HCT116 (cell line): Measurements from ENCODE around the gene THSD7A. TPM values are rescaled to one million over a fixed set of nuclear protein-coding genes. Genes with fewer than 3 reads are reported as not detected.

ENCODE experiments used
- ATAC-seq: fragments of 200-7000 bp; cut with Tn5 transposase; 2 replicates; pipeline ENCODE4 v1.9.1; 2020; ENCODE audit warnings: mild to moderate bottlenecking, moderate library complexity
- BruUV-seq: library from RNA; stranded (reverse); fragments of 400-500 nt; replicated peaks from 2 replicates; lab custom pipeline; 2021; lab: Mats Ljungman, UMichigan
- CTCF ChIA-PET: fragments of 300-600 bp; sonication (Branson Sonifier 250); formaldehyde crosslinking; loops from one replicate; lab custom pipeline; 2021; ENCODE audit warnings: antibody characterized with exemption; lab: Charles Lee
- POLR2A ChIA-PET: fragments of 300-600, 350-600 bp; sonication (Branson Sonifier 250); formaldehyde crosslinking; loops from one replicate; lab custom pipeline; 2021; ENCODE audit warnings: antibody characterized with exemption; lab: Charles Lee
- RAD21 ChIA-PET, 2 experiments: fragments of 300-600 bp; sonication (Branson Sonifier 250); formaldehyde crosslinking; loops; one replicate each; lab custom pipeline; 2023; ENCODE audit warnings: low total read pairs in 2 of 2; ENCODE audit not compliant: uncharacterized antibody in 2 of 2, unreplicated experiment in 2 of 2, low non-redundant PET in 1 of 2; lab: Charles Lee
- DNase-seq: peaks from one replicate; pipeline ENCODE4 v3.0.0-alpha.2; 2010; ENCODE audit warnings: low read depth, low spot score
- H2AFZ ChIP-seq: fragments of 200-600 bp; shearing (Covaris generic), sonication (generic); 2 replicates; pipeline ENCODE4 v1.6.1; 2017; ENCODE audit warnings: low read depth, mixed run types, mixed read lengths, antibody characterized with exemption, low read length; ENCODE audit not compliant: poor library complexity, severe bottlenecking
- H3K27ac ChIP-seq: 2 replicates; pipeline ENCODE4 v1.5.1; 2012; ENCODE audit warnings: low read depth, low read length
- H3K27me3 ChIP-seq: fragments of 200-600 bp; sonication (generic); 2 replicates; pipeline ENCODE4 v1.6.1; 2016; ENCODE audit warnings: mixed run types, low read length, mixed read lengths; ENCODE audit not compliant: insufficient read depth
- H3K36me3 ChIP-seq, 2 experiments: fragments of 200-500 bp in 1 of 2; fragments of 200-600 bp in 1 of 2; sonication (Bioruptor generic) in 1 of 2; sonication (generic) in 1 of 2; 2 replicates each; pipeline versions ENCODE4 v1.5.1 to v1.6.1; 2014 to 2016; ENCODE audit warnings: low read length in 2 of 2, inconsistent platforms in 1 of 2, mixed read lengths in 1 of 2, mixed run types in 1 of 2; ENCODE audit not compliant: insufficient read depth in 2 of 2, control insufficient read depth in 1 of 2
- H3K4me1 ChIP-seq, 2 experiments: fragments of 200-600 bp in 1 of 2; sonication (generic) in 1 of 2; 2 replicates each; pipeline versions ENCODE4 v1.5.1 to v1.6.1; 2012 to 2017; ENCODE audit warnings: low read length in 2 of 2, inconsistent platforms in 1 of 2, mild to moderate bottlenecking in 1 of 2, mixed read lengths in 1 of 2, mixed run types in 1 of 2, moderate library complexity in 1 of 2; ENCODE audit not compliant: insufficient read depth in 2 of 2, control insufficient read depth in 1 of 2
- H3K4me2 ChIP-seq: fragments of 200-600 bp; sonication (generic); 2 replicates; pipeline ENCODE4 v1.6.1; 2017; ENCODE audit warnings: mixed run types, low read length, mixed read lengths
- H3K4me3 ChIP-seq, 2 experiments: fragments of 200-600 bp in 1 of 2; sonication (generic) in 1 of 2; replicated peaks in 1 of 2; 2 replicates each; pipeline ENCODE4 v1.5.1; 2011 to 2016; ENCODE audit warnings: low read length in 2 of 2, control low read depth in 1 of 2, low read depth in 1 of 2, mild to moderate bottlenecking in 1 of 2, mixed read lengths in 1 of 2, mixed run types in 1 of 2
- H3K79me2 ChIP-seq: fragments of 200-600 bp; sonication (generic); 2 replicates; pipeline ENCODE4 v1.6.1; 2017; ENCODE audit warnings: mild to moderate bottlenecking, mixed run types, low read length, moderate library complexity, mixed read lengths; ENCODE audit not compliant: insufficient read depth
- H3K9ac ChIP-seq: fragments of 200-600 bp; sonication (generic); 2 replicates; pipeline ENCODE4 v1.6.1; 2016; ENCODE audit warnings: low read length, mixed read lengths
- H3K9me2 ChIP-seq: fragments of 200-600 bp; sonication (generic), shearing (Covaris generic); 2 replicates; pipeline ENCODE4 v1.6.1; 2017; ENCODE audit warnings: mixed run types, mild to moderate bottlenecking, moderate library complexity; ENCODE audit not compliant: insufficient read depth
- H3K9me3 ChIP-seq, 2 experiments: fragments of 200-500 bp in 1 of 2; fragments of 200-600 bp in 1 of 2; sonication (Bioruptor generic) in 1 of 2; sonication (generic) in 1 of 2; 2 replicates each; pipeline ENCODE4 v1.6.1; 2014 to 2017; ENCODE audit warnings: low read length in 2 of 2, mixed read lengths in 2 of 2, inconsistent platforms in 1 of 2, low read depth in 1 of 2, mild to moderate bottlenecking in 1 of 2, mixed run types in 1 of 2, moderate library complexity in 1 of 2; ENCODE audit not compliant: control insufficient read depth in 1 of 2, insufficient read depth in 1 of 2
- H4K20me1 ChIP-seq: fragments of 200-600 bp; sonication (generic), shearing (Covaris generic); 2 replicates; pipeline ENCODE4 v1.6.1; 2017; ENCODE audit warnings: mixed run types, mild to moderate bottlenecking, moderate library complexity; ENCODE audit not compliant: insufficient read depth
- ATF3 ChIP-seq: IDR thresholded peaks from 2 replicates; pipeline ENCODE4 v1.6.1; 2012
- EGR1 ChIP-seq: IDR thresholded peaks from 2 replicates; pipeline ENCODE4 v1.6.1; 2012; ENCODE audit warnings: low read depth
- JUND ChIP-seq: IDR thresholded peaks from 2 replicates; pipeline ENCODE4 v1.6.1; 2012
- MAX ChIP-seq: IDR thresholded peaks from 2 replicates; pipeline ENCODE4 v1.6.1; 2012
- POLR2A ChIP-seq: IDR thresholded peaks from 2 replicates; pipeline ENCODE4 v1.7.0; 2011; ENCODE audit warnings: borderline replicate concordance; ENCODE audit not compliant: insufficient read depth, insufficient read length; ENCODE audit errors: extremely low read depth
- POLR2AphosphoS5 ChIP-seq: IDR thresholded peaks from 2 replicates; pipeline ENCODE4 v1.6.1; 2011; ENCODE audit warnings: mild to moderate bottlenecking, low read depth, low read length, moderate library complexity
- REST ChIP-seq: IDR thresholded peaks from 2 replicates; pipeline ENCODE4 v1.6.1; 2012; ENCODE audit warnings: low read depth
- SIN3A ChIP-seq: IDR thresholded peaks from 2 replicates; pipeline ENCODE4 v1.6.1; 2012; ENCODE audit warnings: low read depth
- YY1 ChIP-seq: IDR thresholded peaks from 2 replicates; pipeline ENCODE4 v1.6.1; 2011; ENCODE audit warnings: low read length, low read depth, moderate library complexity, mild to moderate bottlenecking; ENCODE audit not compliant: insufficient replicate concordance; ENCODE audit errors: extremely low read depth
- ZBTB33 ChIP-seq: IDR thresholded peaks from 2 replicates; pipeline ENCODE4 v1.6.1; 2011; ENCODE audit warnings: mild to moderate bottlenecking, low read length, moderate library complexity; ENCODE audit not compliant: insufficient replicate concordance; ENCODE audit errors: extremely low read depth
- ZFX ChIP-seq: fragments of 450-650 bp; IDR thresholded peaks from 2 replicates; pipeline ENCODE4 v1.6.1; 2017
- intact Hi-C: fragments of 100-400 bp; cut with micrococcal nuclease; formaldehyde crosslinking; loops from 2 replicates; pipeline ENCODE4 v1.10.0; 2022
- total RNA-seq: library from RNA; stranded (reverse); gene quantifications from one replicate; pipeline ENCODE4 v1.2.1, GENCODE V29; 2021; ENCODE audit not compliant: unreplicated experiment

THSD7A gene
- total RNA-seq, 1 experiment from 2014 or later, result 0.05 TPM

- Histone ChIP-seq H3K9ac (no peak overlapping the region), H4K20me1 (no peaks in the 10 kb centered on the region), H3K79me2 (no peaks in the 10 kb centered on the region), H2AFZ (no peak overlapping the region), H3K27me3 (no peaks in the 10 kb centered on the region), H3K27ac (no peak overlapping the region), H3K9me2 (no peaks in the 10 kb centered on the region), H3K4me3 (no peak overlapping the region), H3K4me2 (no peak overlapping the region), H3K36me3 (no peaks in the 10 kb centered on the region), H3K4me1 (no peaks in the 10 kb centered on the region), H3K9me3 (no peaks in the 10 kb centered on the region)
- TF ChIP-seq JUND (no peak), SIN3A (no peak), ZFX (no peak), EGR1 (no peak), ATF3 (no peak), ZBTB33 (no peak), MAX (no peak), POLR2AphosphoS5 (no peak), YY1 (no peak), REST (no peak), POLR2A (no peak)
- ChIA-PET RAD21 (no interaction called here), POLR2A (no interaction called here), CTCF (no interaction called here)
- no TSS peak for BruUV-seq
- ATAC-seq (no peak), DNase-seq (no peak)
- intact Hi-C loops, result no loop called here
These were observed 73.3 kb downstream of the THSD7A start for GRCh38 chr7:11758627-11759111.
